ENCODE data around the gene DRAXIN.

The DRAXIN gene

GRCh38 chr1:11646317-11646716, 45.2 kb upstream of the DRAXIN start:
- H3K4me3 ChIP-seq (ENCODE audit: low read depth, low read length) = no peak overlapping the region
- no peak for TF ChIP-seq CTCF (IDR thresholded peaks at IDR 0.05; ENCODE audit: low read depth, low read length)

DNA sequence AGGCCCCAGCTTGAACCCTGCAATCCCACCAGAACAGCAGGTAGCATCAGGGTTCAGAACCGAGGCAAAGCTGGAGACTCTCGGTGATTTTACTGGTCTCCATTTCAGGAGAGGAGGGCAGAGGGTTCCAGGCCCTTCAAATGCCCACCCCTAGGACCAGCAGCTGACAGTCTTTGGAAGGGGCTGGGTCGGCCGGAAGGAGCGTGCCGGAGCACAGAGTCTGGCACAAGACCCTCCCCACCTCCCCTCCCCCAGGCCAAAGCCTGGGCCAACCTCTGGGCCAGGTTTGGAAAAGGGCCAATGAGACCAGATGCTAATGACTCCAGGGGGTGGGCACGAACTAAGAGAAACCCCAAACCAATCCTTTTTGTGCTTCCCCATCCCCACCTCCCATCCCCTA, 44.2 kb upstream of the DRAXIN start:
- no peak for TF ChIP-seq CTCF (IDR thresholded peaks at IDR 0.05; ENCODE audit: low read depth, low read length)
- no peak overlapping the region for H3K4me3 ChIP-seq (ENCODE audit: low read depth, low read length)

DNA sequence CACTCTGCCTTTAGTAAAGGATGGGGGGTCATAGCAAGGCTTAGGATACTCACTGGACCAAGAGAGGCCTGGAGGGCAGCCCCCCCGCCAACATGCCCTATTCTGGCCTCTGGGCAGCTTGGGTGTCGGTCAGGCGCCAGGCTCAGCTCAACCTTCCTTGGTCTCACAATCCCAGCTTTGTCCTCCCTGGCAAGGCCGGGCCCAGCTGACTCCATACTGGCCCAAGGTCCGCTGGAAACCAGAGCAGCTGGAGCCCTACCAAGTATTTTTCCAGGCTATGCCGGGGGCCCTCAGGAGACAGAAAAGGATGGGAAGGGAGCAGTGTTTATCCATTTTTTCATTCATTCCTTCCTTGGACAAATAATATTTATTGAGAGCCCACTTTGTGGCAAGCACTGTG, 43.5 kb upstream of the DRAXIN start:
- no peak overlapping the region for H3K4me3 ChIP-seq (ENCODE audit: low read depth, low read length)
- no peak for TF ChIP-seq CTCF (IDR thresholded peaks at IDR 0.05; ENCODE audit: low read depth, low read length)

DNA sequence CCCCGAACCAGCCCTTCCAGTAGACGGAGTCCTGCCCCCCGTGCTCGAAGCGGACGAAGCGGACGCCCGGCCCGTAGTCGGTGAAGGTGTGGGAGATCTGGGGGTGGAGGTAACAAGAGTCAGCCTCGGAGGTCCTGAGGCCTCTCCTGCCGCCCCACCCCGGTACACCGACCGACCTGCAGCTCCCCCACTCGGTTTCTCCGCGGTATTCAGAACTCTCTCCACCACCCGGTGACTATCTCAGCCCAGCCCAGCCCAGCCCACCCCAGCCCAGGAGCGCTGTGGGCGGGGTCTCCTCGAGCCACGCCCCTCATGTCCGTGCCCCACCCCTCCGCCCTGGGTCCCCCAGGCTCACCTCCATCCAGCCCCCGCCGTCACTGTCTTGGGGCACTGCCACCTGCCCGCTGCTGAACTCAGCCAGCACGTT, 42.8 kb upstream of the DRAXIN start:
- no peak overlapping the region for H3K4me3 ChIP-seq (ENCODE audit: low read depth, low read length)
- no peak for TF ChIP-seq CTCF (IDR thresholded peaks at IDR 0.05; ENCODE audit: low read depth, low read length)

GRCh38 chr1:11649237-11649623, 42.3 kb upstream of the DRAXIN start:
- no peak overlapping the region for H3K4me3 ChIP-seq (ENCODE audit: low read depth, low read length)
- no peak for TF ChIP-seq CTCF (IDR thresholded peaks at IDR 0.05; ENCODE audit: low read depth, low read length)

- no peak overlapping the region for H3K4me3 ChIP-seq (ENCODE audit: low read depth, low read length)
- no peak for TF ChIP-seq CTCF (IDR thresholded peaks at IDR 0.05; ENCODE audit: low read depth, low read length)
These were observed 41.7 kb upstream of the DRAXIN start for GRCh38 chr1:11649624-11650330.

DNA sequence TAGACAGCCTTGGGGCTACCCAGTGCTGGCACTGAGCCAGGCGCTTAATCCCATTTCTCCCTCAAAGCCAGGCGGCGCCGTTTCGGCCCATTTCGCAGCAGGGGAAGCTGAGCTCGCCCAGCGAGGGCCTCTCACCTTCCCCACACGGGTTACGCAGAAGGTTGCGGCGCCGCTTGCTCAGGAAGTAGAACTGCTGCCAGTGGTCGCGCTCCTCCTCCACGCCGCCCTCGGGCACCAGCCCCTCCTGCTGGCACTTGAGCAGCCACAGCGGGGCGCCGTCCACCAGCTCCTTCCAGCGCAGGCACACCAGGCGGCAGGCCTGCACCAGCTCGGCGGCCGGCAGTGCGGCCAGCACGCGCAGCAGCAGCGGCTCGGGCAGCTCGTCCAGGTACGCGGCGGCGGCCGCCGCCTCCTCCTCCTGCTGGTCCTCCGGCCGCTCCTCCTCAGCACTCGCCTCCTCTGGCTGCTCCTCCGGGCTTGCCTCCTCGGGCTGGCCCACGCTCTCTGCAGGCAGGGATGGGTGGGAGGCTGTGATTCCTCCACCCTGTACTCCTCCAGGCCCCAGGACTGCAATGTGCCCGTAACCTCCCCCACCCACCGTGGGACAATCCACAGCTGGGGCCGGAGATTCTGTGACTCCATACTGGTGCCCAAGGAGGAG, 41.0 kb upstream of the DRAXIN start:
- no peak for TF ChIP-seq CTCF (IDR thresholded peaks at IDR 0.05; ENCODE audit: low read depth, low read length)
- no peak overlapping the region for H3K4me3 ChIP-seq (ENCODE audit: low read depth, low read length)
